GM12878 (cell line): Measurements from ENCODE around the gene ARHGEF1.

Experiments
- ASH2L ChIP-seq: fragments of 300-600, 200-600 bp; sonication (generic); IDR thresholded peaks from 2 replicates; pipeline ENCODE4 v1.6.1; 2017; ENCODE audit warnings: low read depth, mild to moderate bottlenecking, borderline replicate concordance
- EP300 ChIP-seq, 2 experiments: fragments of 150-350 bp in 1 of 2; IDR thresholded peaks; 2 replicates each; pipeline ENCODE4 v1.6.1; 2011 to 2012; ENCODE audit warnings: low read depth in 2 of 2, low read length in 2 of 2, borderline replicate concordance in 1 of 2, improper control_type of control experiment in 1 of 2, inconsistent platforms in 1 of 2; ENCODE audit not compliant: control insufficient read depth in 1 of 2
- ETV6 ChIP-seq, 2 experiments: fragments of 450-650 bp in 1 of 2; IDR thresholded peaks in 1 of 2; conservative IDR thresholded peaks in 1 of 2; 2 replicates each; pipeline ENCODE4 v1.6.1; 2014; ENCODE audit warnings: antibody characterized with exemption in 1 of 2, borderline replicate concordance in 1 of 2, low read depth in 1 of 2, mild to moderate bottlenecking in 1 of 2, moderate library complexity in 1 of 2
- FOXM1 ChIP-seq: IDR thresholded peaks from 2 replicates; pipeline ENCODE4 v1.6.1; 2012; ENCODE audit warnings: low read depth, mild to moderate bottlenecking, inconsistent platforms, low read length, moderate library complexity
- TF ChIP-seq, protein P1 (sequence below): IDR thresholded peaks from 2 replicates; pipeline ENCODE4 v1.6.1; 2011; ENCODE audit warnings: low read depth, mild to moderate bottlenecking, low read length, moderate library complexity, borderline replicate concordance; ENCODE audit errors: extremely low read depth
- TF ChIP-seq, protein P2 (sequence below): IDR thresholded peaks from 2 replicates; pipeline ENCODE4 v1.6.1; 2012; ENCODE audit warnings: low read length, inconsistent platforms

DNA sequence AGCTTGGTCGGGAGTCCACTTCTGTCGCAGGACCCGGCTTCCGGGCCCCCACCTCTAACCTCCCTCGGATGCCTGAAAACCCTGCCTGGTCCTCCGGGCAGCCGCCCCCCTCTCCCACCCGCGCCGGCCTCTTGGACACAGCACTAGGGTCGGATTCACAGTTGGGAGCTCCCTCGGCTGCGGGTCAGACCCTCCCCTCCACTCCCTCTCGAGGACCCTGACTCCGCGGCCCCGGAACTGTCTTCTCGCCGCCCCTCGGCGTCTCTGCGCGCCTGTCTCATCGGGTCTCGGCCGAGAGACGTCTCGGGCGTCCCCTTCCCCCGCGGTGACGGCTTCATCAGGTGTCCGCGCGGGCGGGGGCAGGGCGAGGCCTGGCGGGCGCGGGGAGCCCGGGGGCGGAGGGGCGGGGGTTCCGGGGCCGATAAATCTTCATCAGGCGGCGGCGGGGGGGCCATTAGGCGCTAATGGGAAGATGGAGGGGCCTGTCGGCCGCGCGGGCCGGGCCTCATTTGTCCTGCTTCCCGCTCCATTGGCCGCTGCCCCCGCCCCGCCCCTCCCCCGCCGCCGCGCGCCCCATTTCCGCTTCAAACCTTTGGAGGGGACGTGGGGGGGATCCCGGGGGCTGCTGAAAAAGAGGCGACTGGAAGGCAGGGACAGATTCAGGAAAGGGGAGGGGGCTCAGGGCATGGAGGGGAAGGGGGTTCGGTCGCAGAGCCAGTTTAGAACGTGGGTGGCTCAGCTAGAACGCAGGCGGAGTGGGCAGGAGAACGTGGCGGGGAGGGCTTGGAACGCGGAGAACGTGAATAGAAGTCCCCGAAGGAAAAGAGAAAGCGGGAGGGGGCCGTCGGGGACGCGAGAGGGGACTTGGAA lies 57.1 kb downstream of the ARHGEF1 start:
- TF ChIP-seq ASH2L (no peak), FOXM1 (no peak), ETV6 (conservative IDR thresholded peaks at IDR 0.05 in 1 of 2, IDR thresholded peaks at IDR 0.05 in 1 of 2; ENCODE audit: borderline replicate concordance in 1 of 2, low read depth in 1 of 2) (no peak), EP300 (IDR thresholded peaks at IDR 0.05; ENCODE audit: borderline replicate concordance in 1 of 2, control insufficient read depth in 1 of 2, low read depth in 2 of 2, low read length in 2 of 2) (no peak)
- TF ChIP-seq, protein P1, sequence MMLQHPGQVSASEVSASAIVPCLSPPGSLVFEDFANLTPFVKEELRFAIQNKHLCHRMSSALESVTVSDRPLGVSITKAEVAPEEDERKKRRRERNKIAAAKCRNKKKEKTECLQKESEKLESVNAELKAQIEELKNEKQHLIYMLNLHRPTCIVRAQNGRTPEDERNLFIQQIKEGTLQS, result no peak
- TF ChIP-seq, protein P2, sequence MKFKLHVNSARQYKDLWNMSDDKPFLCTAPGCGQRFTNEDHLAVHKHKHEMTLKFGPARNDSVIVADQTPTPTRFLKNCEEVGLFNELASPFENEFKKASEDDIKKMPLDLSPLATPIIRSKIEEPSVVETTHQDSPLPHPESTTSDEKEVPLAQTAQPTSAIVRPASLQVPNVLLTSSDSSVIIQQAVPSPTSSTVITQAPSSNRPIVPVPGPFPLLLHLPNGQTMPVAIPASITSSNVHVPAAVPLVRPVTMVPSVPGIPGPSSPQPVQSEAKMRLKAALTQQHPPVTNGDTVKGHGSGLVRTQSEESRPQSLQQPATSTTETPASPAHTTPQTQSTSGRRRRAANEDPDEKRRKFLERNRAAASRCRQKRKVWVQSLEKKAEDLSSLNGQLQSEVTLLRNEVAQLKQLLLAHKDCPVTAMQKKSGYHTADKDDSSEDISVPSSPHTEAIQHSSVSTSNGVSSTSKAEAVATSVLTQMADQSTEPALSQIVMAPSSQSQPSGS, result no peak
